B cell (primary cell): ENCODE measurements around the gene C19orf81. TPM values are rescaled to one million over a fixed set of nuclear protein-coding genes. Genes with fewer than 3 reads are reported as not detected.

Source experiments
- ATAC-seq: fragments of 200-7000 bp; cut with Tn5 transposase; one replicate; pipeline ENCODE4 v1.10.0; 2021; ENCODE audit warnings: low read depth, mild to moderate bottlenecking, moderate number of reproducible peaks, moderate library complexity
- CTCF ChIA-PET: fragments of 350-600 bp; sonication (Branson Sonifier 250); formaldehyde crosslinking; loops from one replicate; lab custom pipeline; 2021; ENCODE audit warnings: antibody characterized with exemption, inconsistent platforms; lab: Charles Lee
- POLR2A ChIA-PET: fragments of 350-600 bp; sonication (Branson Sonifier 250); formaldehyde crosslinking; loops from one replicate; lab custom pipeline; 2021; ENCODE audit warnings: antibody characterized with exemption; lab: Charles Lee
- DNase-seq: peaks from one replicate; pipeline ENCODE4 v3.0.0; 2013
- H2AFZ ChIP-seq: 2 replicates; pipeline ENCODE4 v1.6.1; 2012; ENCODE audit warnings: mild to moderate bottlenecking, low read depth, low read length; ENCODE audit not compliant: insufficient read depth, poor library complexity, severe bottlenecking
- H3K27ac ChIP-seq, 2 donors: 1 replicate in 1 of 2; 2 replicates in 1 of 2; pipeline ENCODE4 v1.5.1; 2012 to 2013; ENCODE audit warnings: low read length in 2 of 2, mild to moderate bottlenecking in 2 of 2, moderate library complexity in 1 of 2
- H3K27me3 ChIP-seq, 4 experiments: fragments of 200-600 bp in 1 of 4; sonication (generic) in 1 of 4; replicated peaks in 1 of 4; 1 replicate in 2 of 4; 2 replicates in 2 of 4; pipeline versions ENCODE4 v1.6.1 to v1.7.0; 2013 to 2016; ENCODE audit warnings: low read length in 3 of 4, mild to moderate bottlenecking in 2 of 4, mixed read lengths in 1 of 4, moderate library complexity in 1 of 4; ENCODE audit not compliant: insufficient read depth in 4 of 4, control insufficient read depth in 3 of 4; ENCODE audit errors: control extremely low read depth in 1 of 4
- H3K36me3 ChIP-seq, 2 experiments: replicated peaks in 1 of 2; 1 replicate in 1 of 2; 2 replicates in 1 of 2; pipeline versions ENCODE4 v1.6.1 to v1.7.1; 2013; ENCODE audit warnings: low read length in 1 of 2; ENCODE audit not compliant: insufficient read depth in 2 of 2, control insufficient read depth in 1 of 2; ENCODE audit errors: control extremely low read depth in 1 of 2, extremely low read depth in 1 of 2
- H3K4me1 ChIP-seq, 2 donors: fragments of 200-600 bp in 1 of 2; sonication (generic) in 1 of 2; 1 replicate in 1 of 2; 2 replicates in 1 of 2; pipeline versions ENCODE4 v1.5.1 to v1.6.1; 2013 to 2017; ENCODE audit warnings: low read length in 2 of 2; ENCODE audit not compliant: control insufficient read depth in 2 of 2, insufficient read depth in 2 of 2
- H3K4me2 ChIP-seq: replicated peaks from 2 replicates; pipeline ENCODE3; 2012; ENCODE audit warnings: mild to moderate bottlenecking, low read depth, low read length; ENCODE audit not compliant: poor library complexity, severe bottlenecking
- H3K4me3 ChIP-seq, 5 experiments: fragments of 200-600 bp in 1 of 5; sonication (generic) in 1 of 5; 1 replicate in 3 of 5; 2 replicates in 2 of 5; pipeline versions ENCODE4 v1.5.1 to v1.7.0; 2011 to 2016; ENCODE audit warnings: low read length in 4 of 5, mild to moderate bottlenecking in 4 of 5, low read depth in 2 of 5, control low read depth in 1 of 5, moderate library complexity in 1 of 5; ENCODE audit not compliant: insufficient read depth in 1 of 5; ENCODE audit errors: control extremely low read depth in 1 of 5, extremely low read depth in 1 of 5
- H3K79me2 ChIP-seq: fragments of 200-600 bp; sonication (generic); one replicate; pipeline ENCODE4 v1.6.0; 2016; ENCODE audit warnings: low read length; ENCODE audit not compliant: control insufficient read depth, insufficient read depth
- H3K9ac ChIP-seq: fragments of 200-600 bp; sonication (generic); 2 replicates; pipeline ENCODE4 v1.6.1; 2017; ENCODE audit warnings: mild to moderate bottlenecking, low read length, moderate library complexity
- H3K9me3 ChIP-seq, 3 donors: one replicate each; pipeline versions ENCODE4 v1.6.1 to v1.7.1; 2013; ENCODE audit warnings: low read length in 2 of 3; ENCODE audit not compliant: control insufficient read depth in 2 of 3, insufficient read depth in 1 of 3; ENCODE audit errors: control extremely low read depth in 1 of 3
- H4K20me1 ChIP-seq: 2 replicates; pipeline ENCODE4 v1.6.0; 2012; ENCODE audit warnings: mild to moderate bottlenecking, low read length; ENCODE audit not compliant: insufficient read depth, control insufficient read depth, poor library complexity, severe bottlenecking
- H3K27ac Mint-ChIP-seq: one replicate; pipeline ENCODE4 v1.8.0; 2021; ENCODE audit warnings: mixed read lengths
- H3K27me3 Mint-ChIP-seq: one replicate; pipeline ENCODE4 v1.8.0; 2021; ENCODE audit warnings: mixed read lengths
- H3K4me1 Mint-ChIP-seq: one replicate; pipeline ENCODE4 v1.8.0; 2021; ENCODE audit warnings: mixed read lengths
- H3K4me3 Mint-ChIP-seq: one replicate; pipeline ENCODE4 v1.8.0; 2021; ENCODE audit warnings: mixed read lengths
- H3K9me3 Mint-ChIP-seq: one replicate; pipeline ENCODE4 v1.8.0; 2022; ENCODE audit warnings: mixed read lengths; ENCODE audit not compliant: insufficient read depth
- EZH2 ChIP-seq: IDR thresholded peaks from 2 replicates; pipeline ENCODE4 v1.6.1; 2012; ENCODE audit warnings: borderline replicate concordance, low read depth, mild to moderate bottlenecking, moderate library complexity, low read length; ENCODE audit not compliant: insufficient read depth, poor library complexity, severe bottlenecking
- WGBS: methylation state at CpG from one replicate; pipeline ENCODE4 v1.1.5; 2013; ENCODE audit warnings: missing lambda C conversion rate; ENCODE audit not compliant: insufficient coverage; 5-methylcytosine and 5-hydroxymethylcytosine counted together
- intact Hi-C: fragments of 100-400 bp; cut with micrococcal nuclease; formaldehyde crosslinking; loops from one replicate; pipeline ENCODE4 v1.10.0; 2022
- polyA plus RNA-seq: library from polyadenylated mRNA; depleted of rRNA; stranded (reverse); fragments of >200 nt; gene quantifications from 2 replicates; pipeline ENCODE4 v1.2.3, GENCODE V29; 2012
- total RNA-seq, 2 donors: library from RNA; stranded (reverse); fragments of 120-200 nt in 1 of 2; gene quantifications; 1 replicate in 1 of 2; 2 replicates in 1 of 2; pipeline versions ENCODE4 v1.2.3 to v1.2.4, GENCODE V29; 2013 to 2022
- TF ChIP-seq, protein P1 (sequence below): fragments of 200-600 bp; IDR thresholded peaks from one replicate; pipeline ENCODE4 v1.8.0; 2022; ENCODE audit warnings: antibody characterized with exemption, mild to moderate bottlenecking

C19orf81 gene
- total and polyA plus RNA-seq, 2 donors (not counting 1 experiment from before 2014, with no cell fraction given), result 0.37 TPM; not detected in 1

DNA sequence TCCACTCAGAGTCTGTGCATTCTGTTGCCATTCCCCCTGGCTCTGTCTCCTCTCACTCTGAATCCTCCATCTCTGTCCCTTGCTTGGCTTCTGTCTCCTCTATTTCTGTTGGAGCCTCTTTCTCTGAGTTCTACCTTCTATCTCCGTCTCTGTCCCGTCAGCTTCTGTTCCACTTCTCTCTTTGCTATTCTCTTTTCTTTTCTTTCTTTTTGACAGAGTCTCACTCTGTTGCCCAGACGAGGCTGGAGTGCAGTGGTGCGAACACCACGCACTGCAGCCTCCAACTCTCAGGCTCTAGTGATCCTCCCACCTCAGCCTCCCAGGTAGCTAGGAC lies 47.2 kb upstream of the C19orf81 start:
- Mint-ChIP-seq H3K4me3 (no peak overlapping the region), H3K27ac (no peak overlapping the region), H3K9me3 (no peaks in the 10 kb centered on the region), H3K27me3 (peaks cover 37% of the 10 kb centered on the region), H3K4me1 (peaks cover under 1% of the 10 kb centered on the region)
- Histone ChIP-seq H3K27ac (no peak overlapping the region), H3K79me2 (no peaks in the 10 kb centered on the region), H3K4me2 (no peak overlapping the region), H2AFZ (no peak overlapping the region), H3K4me3 (no peak overlapping the region), H3K4me1 (no peaks in the 10 kb centered on the region), H4K20me1 (no peaks in the 10 kb centered on the region), H3K36me3 (no peaks in the 10 kb centered on the region), H3K27me3 (peaks cover 0 to 27% (median 6%) of the 10 kb centered on the region in 4 experiments), H3K9me3 (peaks cover 0 to 16% (median 0%) of the 10 kb centered on the region in 3 donors), H3K9ac (no peak overlapping the region)
- 82% methylated on average over 5 of the region's 5 CpGs for WGBS
- TF ChIP-seq EZH2, result no peak
- TF ChIP-seq, protein P1, sequence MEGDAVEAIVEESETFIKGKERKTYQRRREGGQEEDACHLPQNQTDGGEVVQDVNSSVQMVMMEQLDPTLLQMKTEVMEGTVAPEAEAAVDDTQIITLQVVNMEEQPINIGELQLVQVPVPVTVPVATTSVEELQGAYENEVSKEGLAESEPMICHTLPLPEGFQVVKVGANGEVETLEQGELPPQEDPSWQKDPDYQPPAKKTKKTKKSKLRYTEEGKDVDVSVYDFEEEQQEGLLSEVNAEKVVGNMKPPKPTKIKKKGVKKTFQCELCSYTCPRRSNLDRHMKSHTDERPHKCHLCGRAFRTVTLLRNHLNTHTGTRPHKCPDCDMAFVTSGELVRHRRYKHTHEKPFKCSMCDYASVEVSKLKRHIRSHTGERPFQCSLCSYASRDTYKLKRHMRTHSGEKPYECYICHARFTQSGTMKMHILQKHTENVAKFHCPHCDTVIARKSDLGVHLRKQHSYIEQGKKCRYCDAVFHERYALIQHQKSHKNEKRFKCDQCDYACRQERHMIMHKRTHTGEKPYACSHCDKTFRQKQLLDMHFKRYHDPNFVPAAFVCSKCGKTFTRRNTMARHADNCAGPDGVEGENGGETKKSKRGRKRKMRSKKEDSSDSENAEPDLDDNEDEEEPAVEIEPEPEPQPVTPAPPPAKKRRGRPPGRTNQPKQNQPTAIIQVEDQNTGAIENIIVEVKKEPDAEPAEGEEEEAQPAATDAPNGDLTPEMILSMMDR, result no peak
- ChIA-PET CTCF (interaction anchor here (1.1 kb wide), 1 partner anchor 320 kb away, joined by 3 read pairs; no protein-coding TSS in a partner anchor), POLR2A (no interaction called here)
- DNase-seq (no peak), ATAC-seq (no peak)
- intact Hi-C loops, result no loop called here

DNA sequence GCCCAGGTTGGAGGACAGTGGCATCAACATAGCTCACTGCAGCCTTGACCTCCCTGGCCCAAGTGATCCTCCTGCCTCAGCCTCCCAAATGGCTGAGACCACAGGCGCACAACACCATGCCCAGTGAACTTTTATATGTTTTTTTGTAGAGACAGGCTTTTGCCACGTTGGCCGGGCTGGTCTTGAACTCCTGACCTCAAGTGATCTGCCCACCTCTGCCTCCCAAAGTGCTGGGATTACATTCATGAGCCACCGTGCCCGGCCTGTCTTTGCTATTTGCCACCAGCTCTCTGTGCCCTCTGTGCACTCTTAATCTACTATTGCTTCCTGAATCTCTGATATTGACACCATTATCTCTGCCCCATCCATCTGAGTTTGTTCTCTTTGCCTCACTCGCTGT lies 46.7 kb upstream of the C19orf81 start:
- Mint-ChIP-seq H3K4me3 (no peak overlapping the region), H3K4me1 (peaks cover 3% of the 10 kb centered on the region), H3K27ac (no peak overlapping the region), H3K9me3 (peaks cover 3% of the 10 kb centered on the region), H3K27me3 (peaks cover 40% of the 10 kb centered on the region)
- Histone ChIP-seq H3K4me2 (no peak overlapping the region), H3K27ac (no peak overlapping the region), H3K4me1 (peaks cover 3% of the 10 kb centered on the region in 2 donors), H3K9ac (no peak overlapping the region), H3K36me3 (no peaks in the 10 kb centered on the region), H2AFZ (no peak overlapping the region), H3K9me3 (peaks cover 0 to 20% (median 0%) of the 10 kb centered on the region in 3 donors), H3K79me2 (no peaks in the 10 kb centered on the region), H3K4me3 (no peak overlapping the region), H4K20me1 (no peaks in the 10 kb centered on the region), H3K27me3 (peaks cover 0 to 31% (median 6%) of the 10 kb centered on the region in 4 experiments)
- ChIA-PET CTCF (interaction anchor here (1.1 kb wide), 1 partner anchor 319 kb away, joined by 3 read pairs; no protein-coding TSS in a partner anchor), POLR2A (no interaction called here)
- ATAC-seq (no peak), DNase-seq (no peak)
- TF ChIP-seq, protein P1, result no peak
- TF ChIP-seq EZH2, result no peak
- WGBS, result 96% methylated on average over 5 of the region's 6 CpGs
- intact Hi-C loops, result no loop called here
